GM18867 (cell line): Measurements from ENCODE around the gene KRTAP5-9.
"Not testable (repeated sequence)": the region's sequence is repeated elsewhere in the genome, so short reads cannot be mapped to it uniquely, and the experiment has no call there.

ENCODE experiments used
- ATAC-seq: cut with Tn5 transposase; IDR thresholded peaks from one replicate; pipeline ENCODE4 v1.9.1; 2021; ENCODE audit warnings: mild to moderate bottlenecking, moderate library complexity; ENCODE audit not compliant: unreplicated experiment

The KRTAP5-9 gene, protein sequence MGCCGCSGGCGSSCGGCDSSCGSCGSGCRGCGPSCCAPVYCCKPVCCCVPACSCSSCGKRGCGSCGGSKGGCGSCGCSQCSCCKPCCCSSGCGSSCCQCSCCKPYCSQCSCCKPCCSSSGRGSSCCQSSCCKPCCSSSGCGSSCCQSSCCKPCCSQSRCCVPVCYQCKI

DNA sequence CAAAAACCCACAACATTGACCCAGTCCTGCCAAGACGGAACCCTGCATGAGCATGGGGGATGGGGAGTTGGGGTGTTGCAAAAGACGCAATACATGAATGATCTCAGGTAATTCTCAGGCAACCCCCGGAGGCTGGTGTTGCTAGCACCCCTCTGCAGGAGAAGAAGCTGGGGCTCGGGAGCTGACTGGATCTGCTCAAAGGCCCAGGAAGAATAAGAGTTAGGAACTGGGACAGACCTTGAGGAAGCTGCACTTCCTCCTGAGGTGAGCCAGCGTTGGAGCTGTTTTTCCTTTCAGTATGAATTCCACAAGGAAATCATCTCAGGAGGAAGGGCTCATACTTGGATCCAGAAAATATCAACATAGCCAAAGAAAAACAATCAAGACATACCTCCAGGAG is at the start of gene KRTAP5-9:
TSS of gene KRTAP5-9 (plus strand) at position 301 of the 400 bp plus-strand sequence. CDS start 238 bp downstream, outside the sequence.
- ATAC-seq, result no peak

- ATAC-seq, result no peak
Measured at GRCh38 chr11:71499125-71499524, 49.1 kb upstream of the KRTAP5-9 start.

DNA sequence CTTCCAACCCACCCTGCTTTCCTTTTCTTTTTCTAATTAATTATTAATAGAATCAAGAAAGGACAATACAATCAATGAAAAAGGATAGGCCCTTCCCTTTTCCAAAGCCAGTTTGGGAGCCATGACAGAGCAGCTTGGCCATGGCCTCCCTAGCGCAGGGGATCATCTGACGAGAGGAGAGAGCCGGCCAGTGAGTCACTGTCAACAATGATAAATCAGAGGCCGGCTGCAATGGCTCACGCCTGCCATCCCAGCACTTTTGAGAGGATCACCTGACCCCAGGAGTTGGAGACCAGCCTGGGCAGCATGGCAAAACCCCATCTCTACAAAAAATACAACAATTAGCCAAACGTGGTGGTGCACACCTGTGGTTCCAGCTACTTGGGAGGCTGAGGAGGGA is 48.7 kb upstream of the KRTAP5-9 start:
- no peak for ATAC-seq

GRCh38 chr11:71500601-71501021 is 47.6 kb upstream of the KRTAP5-9 start:
- ATAC-seq, result no peak

- ATAC-seq, result no peak
Measured at GRCh38 chr11:71501071-71501985, 46.9 kb upstream of the KRTAP5-9 start.

DNA sequence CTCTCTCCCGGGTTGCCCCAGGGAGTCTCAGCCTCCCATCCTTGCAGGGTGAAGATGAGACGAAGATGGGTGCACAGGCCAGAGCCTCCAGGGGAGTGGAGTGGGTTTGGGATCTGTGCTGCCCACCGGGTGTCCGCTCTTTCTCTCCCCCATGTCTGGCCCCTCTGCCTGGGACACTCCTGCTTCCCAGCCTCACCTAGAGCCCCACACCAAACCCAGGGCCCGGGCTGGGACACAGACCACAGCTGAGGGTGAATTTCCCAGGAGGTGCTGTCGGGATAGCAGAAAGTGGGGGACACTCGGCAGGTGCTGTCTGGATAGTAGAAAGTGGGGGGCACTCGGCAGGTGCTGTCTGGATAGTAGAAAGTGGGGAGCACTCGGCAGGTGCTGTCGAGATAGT is 46.2 kb upstream of the KRTAP5-9 start:
- no peak for ATAC-seq

- ATAC-seq, result no peak
Measured at GRCh38 chr11:71502871-71503435, 45.3 kb upstream of the KRTAP5-9 start.

DNA sequence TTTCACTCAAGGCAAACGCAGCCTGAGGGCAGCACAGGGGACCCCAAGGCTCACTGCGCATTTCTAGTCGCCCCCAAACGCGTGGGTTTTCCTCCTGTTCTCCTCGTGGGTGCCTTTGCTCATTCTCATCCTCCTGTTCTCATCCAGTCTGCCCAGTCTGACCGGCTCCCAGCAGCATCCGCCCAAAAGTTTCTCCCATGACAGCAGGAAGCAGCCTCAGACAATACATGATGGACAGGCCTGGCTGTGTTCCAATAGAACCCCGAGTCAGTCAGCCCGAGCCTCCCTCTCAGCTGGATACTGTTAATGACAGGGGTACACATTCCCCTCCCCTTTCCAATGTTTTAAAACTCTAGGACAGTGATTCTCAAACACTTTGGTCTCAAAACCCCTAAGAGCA is 43.7 kb upstream of the KRTAP5-9 start:
- ATAC-seq, result no peak

- ATAC-seq, result no peak
Measured at GRCh38 chr11:71505001-71505400, 43.2 kb upstream of the KRTAP5-9 start.

- ATAC-seq, result no peak
Measured at GRCh38 chr11:71505781-71506180, 42.4 kb upstream of the KRTAP5-9 start.

GRCh38 chr11:71507102-71507501 is 41.1 kb upstream of the KRTAP5-9 start:
- ATAC-seq, result no peak

DNA sequence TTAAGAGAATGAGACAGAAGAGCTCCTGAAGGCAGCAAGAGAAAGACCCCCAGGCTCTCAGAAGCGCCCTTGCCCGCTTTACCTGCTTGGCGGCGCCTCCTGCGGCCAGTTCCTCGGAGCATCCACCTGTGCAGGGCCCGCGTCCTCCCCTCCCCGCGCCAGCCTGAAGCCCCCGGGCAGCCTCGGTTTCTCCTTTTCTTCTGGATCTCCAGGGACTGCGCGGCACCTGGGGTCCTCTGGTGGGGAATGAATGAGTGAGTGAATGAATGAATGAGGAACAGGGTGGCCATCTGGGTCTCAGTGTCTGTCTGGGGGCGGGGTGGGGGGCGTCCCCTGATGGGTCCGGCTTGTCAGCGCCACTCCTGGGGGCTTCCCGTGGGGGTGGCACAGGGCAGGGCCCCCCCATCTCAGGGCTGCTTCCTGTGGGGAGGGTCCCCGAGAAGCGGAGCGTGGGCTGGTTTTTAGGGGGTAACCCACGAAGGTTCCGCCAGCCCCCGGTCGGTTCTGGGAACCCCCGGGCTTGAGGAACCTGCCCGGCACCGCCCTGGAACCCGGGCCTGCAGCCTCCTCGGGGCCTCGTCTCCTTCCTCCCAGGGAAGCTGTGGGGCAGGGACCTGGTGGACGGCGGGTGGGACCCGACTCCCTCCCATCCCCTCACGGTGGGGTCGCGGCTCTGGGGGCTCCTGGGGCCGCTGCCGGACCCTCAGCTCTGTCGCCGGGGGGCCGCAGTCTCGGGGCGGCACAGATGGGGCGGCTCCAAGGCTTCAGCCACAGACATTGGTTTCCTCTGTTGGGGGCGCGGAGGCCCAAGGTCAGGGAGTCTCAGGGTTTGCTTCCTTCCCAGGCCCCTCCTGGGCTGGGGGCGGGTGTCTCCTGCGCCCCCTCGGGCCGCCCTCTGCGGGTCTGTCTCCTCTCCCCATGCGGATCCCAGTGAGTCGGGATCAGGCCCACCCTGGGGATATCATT is 29.4 kb upstream of the KRTAP5-9 start:
- no peak for ATAC-seq

GRCh38 chr11:71519546-71519945 is 28.7 kb upstream of the KRTAP5-9 start:
- no peak for ATAC-seq

DNA sequence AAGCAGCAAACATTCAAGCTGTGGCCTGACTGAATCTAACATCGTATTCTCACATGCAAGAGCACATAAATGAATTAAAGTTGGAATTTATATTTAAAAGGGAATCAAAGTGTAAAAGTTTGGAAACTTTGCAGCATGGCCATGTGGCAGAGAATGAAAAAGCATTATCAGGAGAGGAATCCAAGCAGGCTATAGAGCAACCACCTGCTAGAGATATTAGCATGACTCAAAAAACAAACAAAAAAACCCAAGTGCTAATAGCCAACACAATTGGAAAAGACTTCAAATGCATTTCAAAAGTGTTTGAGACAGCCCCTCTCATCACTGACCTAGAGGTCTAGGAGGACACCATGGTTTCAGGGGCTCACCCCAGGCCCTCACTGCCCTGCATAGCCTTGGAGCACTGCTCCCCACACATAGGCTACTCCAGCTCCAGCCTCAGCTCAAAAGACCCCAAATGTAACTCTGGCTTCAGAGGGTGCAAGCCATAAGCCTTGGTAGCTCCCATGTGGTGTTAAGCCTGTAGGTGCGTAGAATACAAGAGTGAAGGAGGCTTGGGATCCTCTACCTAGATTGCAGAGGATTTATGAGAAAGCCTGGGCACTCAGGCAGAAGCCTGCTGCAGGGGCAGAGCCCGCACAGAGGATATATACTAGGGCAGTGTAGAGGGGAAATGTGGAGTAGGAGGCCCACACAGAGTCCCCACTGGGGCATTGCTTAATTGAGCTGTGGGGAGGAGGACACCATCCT is 22.9 kb upstream of the KRTAP5-9 start:
- no peak for ATAC-seq

DNA sequence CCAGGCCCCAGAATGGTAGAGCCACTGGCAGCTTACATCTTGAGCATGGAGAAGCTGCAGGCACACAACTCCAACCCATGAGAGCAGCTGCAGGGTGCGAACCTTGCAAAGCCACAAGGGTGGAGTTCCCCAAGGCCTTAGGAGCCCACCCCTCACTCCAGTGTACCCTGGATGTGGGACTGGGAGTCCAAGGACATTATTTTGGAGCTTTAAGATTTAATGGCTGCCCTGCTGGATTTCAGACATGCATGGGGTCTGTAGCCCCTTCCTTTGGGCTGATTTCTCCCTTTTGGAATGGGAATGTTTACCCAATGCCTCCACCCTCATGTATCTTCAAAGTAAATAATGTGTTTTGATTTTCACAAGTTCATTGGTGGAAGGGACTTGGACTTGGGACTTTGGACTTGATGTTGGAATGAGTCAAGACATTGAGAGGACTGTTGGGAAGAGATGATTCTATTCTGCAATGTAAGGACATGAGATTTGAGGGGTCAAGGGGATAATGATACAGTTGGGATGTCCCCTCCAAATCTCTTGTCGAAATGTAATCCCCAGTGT is 22.2 kb upstream of the KRTAP5-9 start:
- ATAC-seq, result no peak

DNA sequence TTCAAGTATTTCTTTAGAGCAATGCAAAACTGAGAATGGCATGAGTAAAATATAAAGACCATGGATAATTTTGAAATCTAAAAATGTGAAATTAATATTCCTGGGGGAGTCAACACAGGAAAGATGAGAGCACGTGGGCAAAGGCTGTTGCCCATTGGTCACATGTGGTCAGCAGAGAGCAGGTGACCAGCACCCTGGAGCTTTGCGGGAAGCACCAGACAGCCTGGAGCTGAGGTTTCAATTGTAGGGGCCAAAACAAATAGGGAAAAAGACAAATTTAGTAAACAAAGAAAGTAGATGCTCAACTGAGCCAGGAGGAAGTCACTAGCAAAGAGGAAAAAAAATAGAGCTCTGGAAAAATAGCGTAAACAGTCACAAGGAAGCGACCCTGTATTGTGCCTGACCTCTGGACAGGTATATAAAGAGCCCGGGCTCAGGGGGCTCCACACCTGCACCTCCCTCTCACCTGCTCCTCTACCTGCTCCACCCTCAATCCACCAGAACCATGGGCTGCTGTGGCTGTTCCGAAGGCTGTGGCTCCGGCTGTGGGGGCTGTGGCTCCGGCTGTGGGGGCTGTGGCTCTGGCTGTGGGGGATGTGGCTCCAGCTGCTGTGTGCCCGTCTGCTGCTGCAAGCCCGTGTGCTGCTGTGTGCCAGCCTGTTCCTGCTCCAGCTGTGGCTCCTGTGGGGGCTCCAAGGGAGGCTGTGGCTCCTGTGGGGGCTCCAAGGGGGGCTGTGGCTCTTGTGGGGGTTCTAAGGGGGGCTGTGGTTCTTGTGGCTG is 21.2 kb upstream of the KRTAP5-9 start, which contains the start of gene KRTAP5-7:
TSS of gene KRTAP5-7 (plus strand) at position 472 of the 780 bp plus-strand sequence. CDS start at position 506, 34 bp downstream.
- ATAC-seq, result not testable (repeated sequence)

DNA sequence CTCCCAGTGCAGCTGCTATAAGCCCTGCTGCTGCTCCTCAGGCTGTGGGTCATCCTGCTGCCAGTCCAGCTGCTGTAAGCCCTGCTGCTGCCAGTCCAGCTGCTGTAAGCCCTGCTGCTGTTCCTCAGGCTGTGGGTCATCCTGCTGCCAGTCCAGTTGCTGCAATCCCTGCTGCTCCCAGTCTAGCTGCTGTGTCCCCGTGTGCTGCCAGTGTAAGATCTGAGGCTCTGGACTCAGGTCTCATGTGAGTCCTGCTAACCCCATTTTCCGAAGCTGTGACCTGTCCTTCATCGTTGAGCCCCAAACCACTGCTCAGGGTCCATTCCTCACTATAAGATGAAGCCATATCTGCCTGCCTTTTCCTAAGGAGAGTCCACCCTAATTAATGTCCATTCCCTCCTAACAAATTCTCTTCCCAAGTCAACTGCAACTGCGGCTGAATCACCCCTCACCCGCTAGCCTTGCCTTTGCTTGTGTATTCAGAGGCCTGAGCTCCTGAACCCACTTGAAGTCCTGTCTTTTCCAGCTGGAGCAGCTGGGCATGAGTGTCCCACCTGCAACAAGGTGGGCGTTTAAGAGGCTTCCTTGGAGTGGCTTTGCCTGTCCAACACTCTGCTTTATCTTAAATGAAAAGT is 20.5 kb upstream of the KRTAP5-9 start:
- no peak for ATAC-seq

DNA sequence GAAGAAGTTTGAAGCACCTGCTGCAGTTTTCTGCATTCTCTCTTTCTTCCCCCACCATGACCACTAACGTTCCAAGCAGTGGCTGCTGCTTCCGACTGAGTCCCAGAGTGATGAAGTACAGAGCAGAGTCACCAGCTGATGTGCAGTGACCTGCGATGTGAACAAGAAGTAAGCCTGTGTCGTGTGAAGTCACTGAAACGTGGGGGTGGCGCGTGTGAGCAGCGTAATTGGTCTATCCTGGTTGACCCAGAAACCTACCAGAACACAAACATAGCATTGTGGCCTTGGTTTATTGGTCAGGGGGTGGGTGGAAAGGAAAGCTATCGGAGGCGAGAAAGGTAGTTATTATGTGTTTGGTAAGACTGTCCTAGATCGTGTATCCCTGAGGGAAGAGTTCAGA is 17.6 kb upstream of the KRTAP5-9 start:
- no peak for ATAC-seq
